Spleen (tissue), 7 donors: ENCODE results near the gene NPIPA8.
"Not testable (repeated sequence)": the region's sequence is repeated elsewhere in the genome, so short reads cannot be mapped to it uniquely, and the experiment has no call there.

Source experiments
- POLR2A ChIP-seq, 3 donors: fragments of 450-650 bp; IDR thresholded peaks; one replicate each; pipeline ENCODE4 v1.5.1; 2017; ENCODE audit warnings: antibody characterized with exemption in 3 of 3, mild to moderate bottlenecking in 1 of 3
- TF ChIP-seq, protein P1 (sequence below), 11 experiments: fragments of 200-600 bp in 7 of 11; fragments of 450-650 bp in 4 of 11; sonication (generic) in 4 of 11; IDR thresholded peaks in 8 of 11; conservative IDR thresholded peaks in 3 of 11; 1 replicate in 7 of 11; 2 replicates in 4 of 11; pipeline versions ENCODE4 v1.4.0 to v1.8.0; 2016 to 2021; ENCODE audit warnings: antibody characterized with exemption in 11 of 11, inconsistent platforms in 4 of 11, mild to moderate bottlenecking in 1 of 11
- donor health status: DM: no; HTN: no; CAD: no; lungs with moderate emphysema.
- donor health status: DM: no; HTN: no; CAD: no.
- donor health status: DM: no; HTN: no; CAD: no.

GRCh38 chr16:18341986-18342385, 5.5 kb upstream of the NPIPA8 start:
- not testable (repeated sequence) for TF ChIP-seq POLR2A (IDR thresholded peaks at IDR 0.05)
- TF ChIP-seq, protein P1, sequence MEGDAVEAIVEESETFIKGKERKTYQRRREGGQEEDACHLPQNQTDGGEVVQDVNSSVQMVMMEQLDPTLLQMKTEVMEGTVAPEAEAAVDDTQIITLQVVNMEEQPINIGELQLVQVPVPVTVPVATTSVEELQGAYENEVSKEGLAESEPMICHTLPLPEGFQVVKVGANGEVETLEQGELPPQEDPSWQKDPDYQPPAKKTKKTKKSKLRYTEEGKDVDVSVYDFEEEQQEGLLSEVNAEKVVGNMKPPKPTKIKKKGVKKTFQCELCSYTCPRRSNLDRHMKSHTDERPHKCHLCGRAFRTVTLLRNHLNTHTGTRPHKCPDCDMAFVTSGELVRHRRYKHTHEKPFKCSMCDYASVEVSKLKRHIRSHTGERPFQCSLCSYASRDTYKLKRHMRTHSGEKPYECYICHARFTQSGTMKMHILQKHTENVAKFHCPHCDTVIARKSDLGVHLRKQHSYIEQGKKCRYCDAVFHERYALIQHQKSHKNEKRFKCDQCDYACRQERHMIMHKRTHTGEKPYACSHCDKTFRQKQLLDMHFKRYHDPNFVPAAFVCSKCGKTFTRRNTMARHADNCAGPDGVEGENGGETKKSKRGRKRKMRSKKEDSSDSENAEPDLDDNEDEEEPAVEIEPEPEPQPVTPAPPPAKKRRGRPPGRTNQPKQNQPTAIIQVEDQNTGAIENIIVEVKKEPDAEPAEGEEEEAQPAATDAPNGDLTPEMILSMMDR (IDR thresholded peaks at IDR 0.05 in 8 of 11, conservative IDR thresholded peaks at IDR 0.05 in 3 of 11) = not testable (repeated sequence)
